K562 (cell line): ENCODE measurements around the gene SURF6. TPM values are rescaled to one million over a fixed set of nuclear protein-coding genes. Genes with fewer than 3 reads are reported as not detected.

Experiments
- ATAC-seq: fragments of 200-7000 bp; cut with Tn5 transposase; 3 replicates; pipeline ENCODE4 v1.9.1; 2020; ENCODE audit warnings: moderate library complexity
- BruUV-seq: library from RNA; stranded (reverse); fragments of 400-500 nt; replicated peaks from 2 replicates; lab custom pipeline; 2021; lab: Mats Ljungman, UMichigan
- CTCF ChIA-PET: fragments of 300-600 bp; formaldehyde crosslinking; extraction: SDS; loops from one replicate; lab custom pipeline; 2021; ENCODE audit warnings: low intra/inter-chr PET ratio; lab: Yijun Ruan, JAX
- POLR2A ChIA-PET: fragments of 300-600, 350-650 bp; sonication (Branson Sonifier 250); formaldehyde crosslinking; extraction: SDS; loops from one replicate; lab custom pipeline; 2021; ENCODE audit warnings: antibody characterized with exemption, inconsistent platforms; lab: Yijun Ruan, JAX
- DNase-seq, 4 experiments: peaks; one replicate each; pipeline versions ENCODE4 v3.0.0 to v3.0.0-alpha.2; 2011 to 2018; ENCODE audit warnings: low spot score in 3 of 4, mixed read lengths in 3 of 4; ENCODE audit errors: extremely low read depth in 1 of 4
- FAIRE-seq: peaks from 2 replicates; lab custom pipeline; 2011; peaks lifted over from hg19 to GRCh38; lab: Jason Lieb, UNC
- H2AFZ ChIP-seq: 2 replicates; pipeline ENCODE4 v1.6.0; 2011; ENCODE audit warnings: low read depth, low read length, control low read depth, inconsistent platforms
- H3K27ac ChIP-seq: fragments of 200-600 bp; 3 replicates; pipeline ENCODE4 v1.8.0; 2011; ENCODE audit warnings: low read depth, mild to moderate bottlenecking, control low read depth, inconsistent platforms, low read length, moderate library complexity, mixed read lengths; ENCODE audit errors: extremely low read depth
- H3K27me3 ChIP-seq, 2 experiments: fragments of 300-600 bp in 1 of 2; 2 replicates in 1 of 2; 3 replicates in 1 of 2; pipeline versions ENCODE4 v1.6.0 to v1.8.0; 2011; ENCODE audit warnings: inconsistent platforms in 2 of 2, low read length in 2 of 2, mild to moderate bottlenecking in 1 of 2, mixed read lengths in 1 of 2, moderate library complexity in 1 of 2; ENCODE audit not compliant: control insufficient read depth in 2 of 2, insufficient read depth in 2 of 2
- H3K36me3 ChIP-seq: fragments of 300-600 bp; 3 replicates; pipeline ENCODE4 v1.8.0; 2011; ENCODE audit warnings: mild to moderate bottlenecking, low read length, inconsistent platforms; ENCODE audit not compliant: control insufficient read depth, insufficient read depth
- H3K4me1 ChIP-seq, 2 experiments: fragments of 200-600 bp in 1 of 2; replicated peaks in 1 of 2; 2 replicates in 1 of 2; 3 replicates in 1 of 2; pipeline versions ENCODE4 v1.5.1 to v1.8.0; 2011; ENCODE audit warnings: inconsistent platforms in 2 of 2, low read length in 2 of 2, mild to moderate bottlenecking in 1 of 2, mixed read lengths in 1 of 2, moderate library complexity in 1 of 2; ENCODE audit not compliant: control insufficient read depth in 2 of 2, insufficient read depth in 2 of 2
- H3K4me2 ChIP-seq: 2 replicates; pipeline ENCODE4 v1.6.1; 2011; ENCODE audit warnings: low read length, control low read depth, inconsistent platforms, mixed read lengths; ENCODE audit not compliant: insufficient read depth
- H3K4me3 ChIP-seq: fragments of 200-600 bp; sonication (generic), shearing (Covaris generic); 2 replicates; pipeline ENCODE4 v1.5.1; 2016; ENCODE audit warnings: control low read depth, inconsistent platforms
- H3K79me2 ChIP-seq: fragments of 200-600 bp; 3 replicates; pipeline ENCODE4 v1.8.0; 2011; ENCODE audit warnings: low read length, inconsistent platforms; ENCODE audit not compliant: control insufficient read depth, insufficient read depth
- H3K9ac ChIP-seq, 2 experiments: 2 replicates each; pipeline versions ENCODE4 v1.6.0 to v1.6.1; 2011; ENCODE audit warnings: low read depth in 2 of 2, low read length in 2 of 2, control low read depth in 1 of 2, inconsistent platforms in 1 of 2, mild to moderate bottlenecking in 1 of 2, mixed read lengths in 1 of 2; ENCODE audit not compliant: insufficient read depth in 1 of 2
- H3K9me1 ChIP-seq: one replicate; pipeline ENCODE4 v1.6.0; 2011; ENCODE audit warnings: inconsistent platforms, mild to moderate bottlenecking, low read length, moderate library complexity; ENCODE audit not compliant: control insufficient read depth, insufficient read depth
- H3K9me3 ChIP-seq: replicated peaks from 2 replicates; pipeline ENCODE4 v1.5.1; 2011; ENCODE audit warnings: low read depth, low read length, inconsistent platforms; ENCODE audit not compliant: control insufficient read depth, insufficient read depth
- H4K20me1 ChIP-seq: replicated peaks from 2 replicates; pipeline ENCODE4 v1.6.1; 2011; ENCODE audit warnings: low read length, inconsistent platforms, mixed read lengths; ENCODE audit not compliant: control insufficient read depth, insufficient read depth
- BRCA1 ChIP-seq, 2 experiments: fragments of 450-650 bp in 1 of 2; sonication (generic) in 1 of 2; formaldehyde crosslinking in 1 of 2; IDR thresholded peaks; 2 replicates each; pipeline versions ENCODE4 v1.5.0 to v1.6.1; 2017 to 2020; ENCODE audit warnings: mild to moderate bottlenecking in 1 of 2, missing genetic modification reagents in 1 of 2
- PTRF ChIP-seq: fragments of 450-650 bp; IDR thresholded peaks from 2 replicates; pipeline ENCODE4 v1.6.1; 2016; ENCODE audit warnings: mild to moderate bottlenecking, missing genetic modification characterization, missing compliant biosample characterization
- ZNF76 ChIP-seq: fragments of 250-450 bp; sonication (Bioruptor Pico); IDR thresholded peaks from 2 replicates; pipeline ENCODE4 v1.4.0; 2020; ENCODE audit warnings: mild to moderate bottlenecking, moderate library complexity, borderline replicate concordance
- WGBS: fragments of 100-300 bp; shearing (Covaris generic); methylation state at CpG from one replicate; pipeline ENCODE4 v1.1.6; 2016; ENCODE audit warnings: low coverage, mixed read lengths; ENCODE audit not compliant: insufficient coverage; ENCODE audit errors: missing lambda C conversion rate; 5-methylcytosine and 5-hydroxymethylcytosine counted together
- in situ Hi-C: fragments of 300-500 bp; cut with MboI; formaldehyde crosslinking; loops from 4 replicates; pipeline ENCODE4 v1.15.0; 2018; ENCODE audit warnings: inconsistent platforms, mixed read lengths
- intact Hi-C: fragments of 100-400 bp; cut with micrococcal nuclease; formaldehyde crosslinking; loops from 2 replicates; pipeline ENCODE4 v1.14.2; 2022
- polyA plus RNA-seq, 8 experiments: library from polyadenylated mRNA; depleted of rRNA in 4 of 8; stranded (reverse) in 5 of 8; unstranded in 3 of 8; fragments of >200 nt; fragmentation: Nextera tagmentation in 2 of 8; fragmentation: Illumina TruSeq in 1 of 8; extraction: Ambion mirVana in 2 of 8; extraction: Trizol in 1 of 8; gene quantifications; 2 replicates each; pipeline versions ENCODE4 v1.2.1 to v1.2.3, GENCODE V29; 2011 to 2014; ENCODE audit warnings: inconsistent platforms in 1 of 8, missing spikeins in 1 of 8
- total RNA-seq, 7 experiments: library from RNA; depleted of rRNA in 6 of 7; stranded (reverse); fragments of >200 nt in 6 of 7; fragmentation: Illumina TruSeq in 2 of 7; extraction: Trizol in 2 of 7; gene quantifications; 2 replicates each; pipeline versions ENCODE4 v1.2.1 to v1.2.3, GENCODE V29; 2011 to 2021; ENCODE audit warnings: low replicate concordance in 1 of 7
- TF ChIP-seq, protein P1 (sequence below), 2 experiments: fragments of 450-650 bp in 1 of 2; sonication (generic) in 1 of 2; formaldehyde crosslinking; conservative IDR thresholded peaks; 2 replicates each; pipeline versions ENCODE4 v1.4.0 to v1.8.1; 2020 to 2022; ENCODE audit warnings: mild to moderate bottlenecking in 1 of 2, missing genetic modification reagents in 1 of 2
- TF ChIP-seq, protein P2 (sequence below): fragments of 150-350 bp; conservative IDR thresholded peaks from 2 replicates; pipeline ENCODE4 v1.6.1; 2014; ENCODE audit warnings: low read length
- TF ChIP-seq, protein P3 (sequence below): fragments of 450-650 bp; IDR thresholded peaks from 2 replicates; pipeline ENCODE4 v1.6.1; 2016; ENCODE audit warnings: low read depth

The SURF6 gene
- total and polyA plus RNA-seq, 9 of the 15 experiments (the other 6 are each of a cell fraction or from before 2014, with no cell fraction given) = 1.4 to 68.3 (median 14.7) TPM

DNA sequence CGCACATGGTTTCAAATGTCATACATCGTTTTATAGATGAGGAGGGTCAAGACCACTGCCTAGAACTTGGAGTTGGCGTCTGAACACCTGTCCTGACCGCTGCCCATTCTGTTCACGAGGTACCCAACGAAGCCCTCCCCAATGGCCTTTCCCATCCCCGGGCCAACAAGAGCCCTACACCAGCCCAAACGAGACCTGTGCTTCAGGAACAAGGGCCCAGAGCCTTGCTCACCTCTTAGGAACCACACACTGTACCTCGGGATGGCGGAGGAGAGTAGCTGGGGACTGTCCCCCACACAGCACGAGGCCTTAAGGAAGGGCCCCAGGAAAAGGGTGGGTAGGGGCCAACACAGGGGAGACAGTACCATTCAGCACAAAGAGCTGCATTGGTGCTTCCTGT, 3.0 kb downstream of the SURF6 start:
- BruUV-seq = no TSS peak
- Histone ChIP-seq H3K27me3 (no peaks in the 10 kb centered on the region; a peak in 1 of 5 replicates), H3K4me3 (no peak overlapping the region), H3K36me3 (peaks cover 56% of the 10 kb centered on the region), H4K20me1 (peaks cover 4% of the 10 kb centered on the region; the same call in 1 of the 2 replicates), H3K27ac (no peak overlapping the region), H3K9ac (0 out of 4 replicates have a peak overlapping the region, but pooled peaks of 1 of the 2 experiments have one; percentile 20), H2AFZ (no peak overlapping the region), H3K9me3 (0 out of 2 replicates have a peak, but pooled peaks cover 1% of the 10 kb centered on the region), H3K79me2 (peaks cover 39% of the 10 kb centered on the region), H3K4me2 (no peak overlapping the region), H3K9me1 (no peaks in the 10 kb centered on the region), H3K4me1 (peaks cover 6 to 42% of the 10 kb centered on the region in 2 experiments; a peak in 4 of 5 replicates)
- in situ Hi-C loops = loop anchor here (5.0 kb wide), 1 partner anchor 146 kb away; no protein-coding TSS in a partner anchor
- no peak for ATAC-seq
- no peak for DNase-seq
- FAIRE-seq = no peak
- intact Hi-C loops = no loop called here
- POLR2A ChIA-PET = interaction anchor here (0.7 kb wide), 3 partner anchors 15 to 146 kb away, joined by 3 read pairs; partner anchors contain the start of genes MED22 and RPL7A
- 98% methylated on average over 11 of the region's 11 CpGs for WGBS
- CTCF ChIA-PET = interaction anchor here (0.6 kb wide), 1 partner anchor 148 kb away, joined by 3 read pairs; no protein-coding TSS in a partner anchor
- TF ChIP-seq, protein P1, sequence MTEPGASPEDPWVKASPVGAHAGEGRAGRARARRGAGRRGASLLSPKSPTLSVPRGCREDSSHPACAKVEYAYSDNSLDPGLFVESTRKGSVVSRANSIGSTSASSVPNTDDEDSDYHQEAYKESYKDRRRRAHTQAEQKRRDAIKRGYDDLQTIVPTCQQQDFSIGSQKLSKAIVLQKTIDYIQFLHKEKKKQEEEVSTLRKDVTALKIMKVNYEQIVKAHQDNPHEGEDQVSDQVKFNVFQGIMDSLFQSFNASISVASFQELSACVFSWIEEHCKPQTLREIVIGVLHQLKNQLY (CRISPR knock-in tag; conservative IDR thresholded peaks at IDR 0.05) = no peak
- TF ChIP-seq, protein P2, sequence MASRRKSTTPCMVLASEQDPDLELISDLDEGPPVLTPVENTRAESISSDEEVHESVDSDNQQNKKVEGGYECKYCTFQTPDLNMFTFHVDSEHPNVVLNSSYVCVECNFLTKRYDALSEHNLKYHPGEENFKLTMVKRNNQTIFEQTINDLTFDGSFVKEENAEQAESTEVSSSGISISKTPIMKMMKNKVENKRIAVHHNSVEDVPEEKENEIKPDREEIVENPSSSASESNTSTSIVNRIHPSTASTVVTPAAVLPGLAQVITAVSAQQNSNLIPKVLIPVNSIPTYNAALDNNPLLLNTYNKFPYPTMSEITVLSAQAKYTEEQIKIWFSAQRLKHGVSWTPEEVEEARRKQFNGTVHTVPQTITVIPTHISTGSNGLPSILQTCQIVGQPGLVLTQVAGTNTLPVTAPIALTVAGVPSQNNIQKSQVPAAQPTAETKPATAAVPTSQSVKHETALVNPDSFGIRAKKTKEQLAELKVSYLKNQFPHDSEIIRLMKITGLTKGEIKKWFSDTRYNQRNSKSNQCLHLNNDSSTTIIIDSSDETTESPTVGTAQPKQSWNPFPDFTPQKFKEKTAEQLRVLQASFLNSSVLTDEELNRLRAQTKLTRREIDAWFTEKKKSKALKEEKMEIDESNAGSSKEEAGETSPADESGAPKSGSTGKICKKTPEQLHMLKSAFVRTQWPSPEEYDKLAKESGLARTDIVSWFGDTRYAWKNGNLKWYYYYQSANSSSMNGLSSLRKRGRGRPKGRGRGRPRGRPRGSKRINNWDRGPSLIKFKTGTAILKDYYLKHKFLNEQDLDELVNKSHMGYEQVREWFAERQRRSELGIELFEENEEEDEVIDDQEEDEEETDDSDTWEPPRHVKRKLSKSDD = no peak
- TF ChIP-seq PTRF (tag) = no peak
- no peak for TF ChIP-seq ZNF76 (CRISPR knock-in tag)
- TF ChIP-seq, protein P3, sequence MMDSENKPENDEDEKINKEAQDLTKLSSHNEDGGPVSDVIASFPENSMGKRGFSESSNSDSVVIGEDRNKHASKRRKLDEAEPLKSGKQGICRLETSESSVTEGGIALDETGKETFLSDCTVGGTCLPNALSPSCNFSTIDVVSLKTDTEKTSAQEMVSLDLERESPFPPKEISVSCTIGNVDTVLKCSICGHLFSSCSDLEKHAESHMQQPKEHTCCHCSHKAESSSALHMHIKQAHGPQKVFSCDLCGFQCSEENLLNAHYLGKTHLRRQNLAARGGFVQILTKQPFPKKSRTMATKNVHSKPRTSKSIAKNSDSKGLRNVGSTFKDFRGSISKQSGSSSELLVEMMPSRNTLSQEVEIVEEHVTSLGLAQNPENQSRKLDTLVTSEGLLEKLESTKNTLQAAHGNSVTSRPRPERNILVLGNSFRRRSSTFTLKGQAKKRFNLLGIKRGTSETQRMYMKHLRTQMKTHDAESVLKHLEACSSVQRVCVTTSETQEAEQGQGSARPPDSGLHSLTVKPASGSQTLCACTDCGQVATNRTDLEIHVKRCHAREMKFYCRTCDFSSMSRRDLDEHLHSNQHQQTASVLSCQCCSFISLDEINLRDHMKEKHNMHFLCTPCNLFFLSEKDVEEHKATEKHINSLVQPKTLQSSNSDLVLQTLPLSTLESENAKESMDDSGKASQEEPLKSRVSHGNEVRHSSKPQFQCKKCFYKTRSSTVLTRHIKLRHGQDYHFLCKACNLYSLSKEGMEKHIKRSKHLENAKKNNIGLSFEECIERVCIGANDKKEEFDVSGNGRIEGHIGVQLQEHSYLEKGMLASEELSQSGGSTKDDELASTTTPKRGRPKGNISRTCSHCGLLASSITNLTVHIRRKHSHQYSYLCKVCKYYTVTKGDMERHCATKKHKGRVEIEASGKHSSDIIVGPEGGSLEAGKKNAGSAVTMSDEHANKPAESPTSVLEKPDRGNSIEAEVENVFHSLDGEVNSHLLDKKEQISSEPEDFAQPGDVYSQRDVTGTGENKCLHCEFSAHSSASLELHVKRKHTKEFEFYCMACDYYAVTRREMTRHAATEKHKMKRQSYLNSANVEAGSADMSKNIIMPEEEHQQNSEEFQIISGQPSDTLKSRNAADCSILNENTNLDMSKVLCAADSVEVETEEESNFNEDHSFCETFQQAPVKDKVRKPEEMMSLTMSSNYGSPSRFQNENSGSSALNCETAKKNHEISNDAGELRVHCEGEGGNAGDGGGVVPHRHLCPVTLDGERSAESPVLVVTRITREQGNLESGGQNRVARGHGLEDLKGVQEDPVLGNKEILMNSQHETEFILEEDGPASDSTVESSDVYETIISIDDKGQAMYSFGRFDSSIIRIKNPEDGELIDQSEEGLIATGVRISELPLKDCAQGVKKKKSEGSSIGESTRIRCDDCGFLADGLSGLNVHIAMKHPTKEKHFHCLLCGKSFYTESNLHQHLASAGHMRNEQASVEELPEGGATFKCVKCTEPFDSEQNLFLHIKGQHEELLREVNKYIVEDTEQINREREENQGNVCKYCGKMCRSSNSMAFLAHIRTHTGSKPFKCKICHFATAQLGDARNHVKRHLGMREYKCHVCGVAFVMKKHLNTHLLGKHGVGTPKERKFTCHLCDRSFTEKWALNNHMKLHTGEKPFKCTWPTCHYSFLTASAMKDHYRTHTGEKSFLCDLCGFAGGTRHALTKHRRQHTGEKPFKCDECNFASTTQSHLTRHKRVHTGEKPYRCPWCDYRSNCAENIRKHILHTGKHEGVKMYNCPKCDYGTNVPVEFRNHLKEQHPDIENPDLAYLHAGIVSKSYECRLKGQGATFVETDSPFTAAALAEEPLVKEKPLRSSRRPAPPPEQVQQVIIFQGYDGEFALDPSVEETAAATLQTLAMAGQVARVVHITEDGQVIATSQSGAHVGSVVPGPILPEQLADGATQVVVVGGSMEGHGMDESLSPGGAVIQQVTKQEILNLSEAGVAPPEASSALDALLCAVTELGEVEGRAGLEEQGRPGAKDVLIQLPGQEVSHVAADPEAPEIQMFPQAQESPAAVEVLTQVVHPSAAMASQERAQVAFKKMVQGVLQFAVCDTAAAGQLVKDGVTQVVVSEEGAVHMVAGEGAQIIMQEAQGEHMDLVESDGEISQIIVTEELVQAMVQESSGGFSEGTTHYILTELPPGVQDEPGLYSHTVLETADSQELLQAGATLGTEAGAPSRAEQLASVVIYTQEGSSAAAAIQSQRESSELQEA = no peak
- TF ChIP-seq BRCA1 (IDR thresholded peaks at IDR 0.05) = no peak
- TF ChIP-seq BRCA1 (CRISPR knock-in tag; IDR thresholded peaks at IDR 0.05) = no peak
